SKM-1 (cell line): Measurements from ENCODE around the gene OR5K1.

Experiments
- DNase-seq: peaks from one replicate; lab custom pipeline; 2025; ENCODE audit not compliant: unreplicated experiment; lab: John Stamatoyannopoulos, UW

Gene OR5K1

GRCh38 chr3:98513736-98514135, 50.7 kb downstream of the OR5K1 start:
- DNase-seq = no peak

GRCh38 chr3:98514948-98515347, 51.9 kb downstream of the OR5K1 start:
- no peak for DNase-seq

GRCh38 chr3:98518816-98519215, 55.8 kb downstream of the OR5K1 start:
- no peak for DNase-seq

- DNase-seq = no peak
Measured at GRCh38 chr3:98519351-98519750, 56.4 kb downstream of the OR5K1 start.

- DNase-seq = no peak
Measured at GRCh38 chr3:98521897-98522543, 59.0 kb downstream of the OR5K1 start.
